A549 (cell line): ENCODE results near the gene METTL14.

ENCODE experiments used
- POLR2A ChIP-seq: IDR thresholded peaks from 2 replicates; pipeline ENCODE4 v1.6.1; 2012; ENCODE audit warnings: mild to moderate bottlenecking, low read length
- RCOR1 ChIP-seq: fragments of 150-350 bp; IDR thresholded peaks from 2 replicates; pipeline ENCODE4 v1.6.1; 2014; ENCODE audit warnings: antibody characterized with exemption, low read length, low read depth
- ZFP36 ChIP-seq: fragments of 450-650 bp; IDR thresholded peaks from 2 replicates; pipeline ENCODE4 v1.6.1; 2014; ENCODE audit warnings: borderline replicate concordance; ENCODE audit not compliant: partially characterized antibody
- TF ChIP-seq, protein P1 (sequence below): fragments of >200 bp; sonication (Bioruptor Twin); formaldehyde crosslinking; IDR thresholded peaks from 3 replicates; pipeline ENCODE4 v1.5.1; 2016
- TF ChIP-seq, protein P2 (sequence below): IDR thresholded peaks from 2 replicates; pipeline ENCODE4 v1.6.1; 2012
- TF ChIP-seq, protein P3 (sequence below): fragments of 250-450 bp; sonication (Bioruptor Pico); IDR thresholded peaks from 2 replicates; pipeline ENCODE4 v1.5.0; 2021; ENCODE audit warnings: mild to moderate bottlenecking, moderate library complexity, borderline replicate concordance

DNA sequence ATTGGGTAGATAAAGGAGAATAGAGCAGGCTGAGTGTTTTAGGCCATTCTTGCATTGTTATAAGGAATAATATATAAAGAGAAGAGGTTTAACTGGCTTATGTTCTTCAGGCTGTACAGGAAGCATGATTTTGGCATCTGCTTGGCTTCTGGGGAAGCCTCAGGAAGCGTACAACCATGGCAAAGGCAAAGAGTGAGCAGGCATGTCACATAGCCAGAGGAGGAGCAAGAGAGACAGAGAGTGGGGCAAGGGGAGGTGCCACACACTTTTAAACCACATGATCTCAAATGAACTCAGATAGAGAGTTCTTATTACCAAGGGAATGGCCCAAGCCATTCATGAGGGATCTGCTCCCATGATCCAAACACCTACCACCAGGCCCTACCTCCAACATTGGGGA lies 4.4 kb upstream of the METTL14 start:
- TF ChIP-seq ZFP36 (no peak), POLR2A (no peak), RCOR1 (no peak)
- TF ChIP-seq, protein P1, sequence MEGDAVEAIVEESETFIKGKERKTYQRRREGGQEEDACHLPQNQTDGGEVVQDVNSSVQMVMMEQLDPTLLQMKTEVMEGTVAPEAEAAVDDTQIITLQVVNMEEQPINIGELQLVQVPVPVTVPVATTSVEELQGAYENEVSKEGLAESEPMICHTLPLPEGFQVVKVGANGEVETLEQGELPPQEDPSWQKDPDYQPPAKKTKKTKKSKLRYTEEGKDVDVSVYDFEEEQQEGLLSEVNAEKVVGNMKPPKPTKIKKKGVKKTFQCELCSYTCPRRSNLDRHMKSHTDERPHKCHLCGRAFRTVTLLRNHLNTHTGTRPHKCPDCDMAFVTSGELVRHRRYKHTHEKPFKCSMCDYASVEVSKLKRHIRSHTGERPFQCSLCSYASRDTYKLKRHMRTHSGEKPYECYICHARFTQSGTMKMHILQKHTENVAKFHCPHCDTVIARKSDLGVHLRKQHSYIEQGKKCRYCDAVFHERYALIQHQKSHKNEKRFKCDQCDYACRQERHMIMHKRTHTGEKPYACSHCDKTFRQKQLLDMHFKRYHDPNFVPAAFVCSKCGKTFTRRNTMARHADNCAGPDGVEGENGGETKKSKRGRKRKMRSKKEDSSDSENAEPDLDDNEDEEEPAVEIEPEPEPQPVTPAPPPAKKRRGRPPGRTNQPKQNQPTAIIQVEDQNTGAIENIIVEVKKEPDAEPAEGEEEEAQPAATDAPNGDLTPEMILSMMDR = no peak
- TF ChIP-seq, protein P2, sequence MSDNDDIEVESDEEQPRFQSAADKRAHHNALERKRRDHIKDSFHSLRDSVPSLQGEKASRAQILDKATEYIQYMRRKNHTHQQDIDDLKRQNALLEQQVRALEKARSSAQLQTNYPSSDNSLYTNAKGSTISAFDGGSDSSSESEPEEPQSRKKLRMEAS = no peak
- TF ChIP-seq, protein P3, sequence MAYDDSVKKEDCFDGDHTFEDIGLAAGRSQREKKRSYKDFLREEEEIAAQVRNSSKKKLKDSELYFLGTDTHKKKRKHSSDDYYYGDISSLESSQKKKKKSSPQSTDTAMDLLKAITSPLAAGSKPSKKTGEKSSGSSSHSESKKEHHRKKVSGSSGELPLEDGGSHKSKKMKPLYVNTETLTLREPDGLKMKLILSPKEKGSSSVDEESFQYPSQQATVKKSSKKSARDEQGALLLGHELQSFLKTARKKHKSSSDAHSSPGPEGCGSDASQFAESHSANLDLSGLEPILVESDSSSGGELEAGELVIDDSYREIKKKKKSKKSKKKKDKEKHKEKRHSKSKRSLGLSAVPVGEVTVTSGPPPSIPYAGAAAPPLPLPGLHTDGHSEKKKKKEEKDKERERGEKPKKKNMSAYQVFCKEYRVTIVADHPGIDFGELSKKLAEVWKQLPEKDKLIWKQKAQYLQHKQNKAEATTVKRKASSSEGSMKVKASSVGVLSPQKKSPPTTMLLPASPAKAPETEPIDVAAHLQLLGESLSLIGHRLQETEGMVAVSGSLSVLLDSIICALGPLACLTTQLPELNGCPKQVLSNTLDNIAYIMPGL (CRISPR knock-in tag) = no peak
